Osteocyte (in vitro differentiated cells): Measurements from ENCODE around the gene AP2A2. TPM values are rescaled to one million over a fixed set of nuclear protein-coding genes. Genes with fewer than 3 reads are reported as not detected.

Experiments used
- DNase-seq: peaks from one replicate; pipeline ENCODE4 v3.0.0; 2021; ENCODE audit warnings: mixed read lengths; ENCODE audit not compliant: unreplicated experiment; ENCODE audit errors: extremely low spot score
- H3K27ac Mint-ChIP-seq: one replicate; pipeline ENCODE4 v1.8.0; 2021; ENCODE audit warnings: mild to moderate bottlenecking, mixed read lengths; ENCODE audit not compliant: unreplicated experiment
- H3K27me3 Mint-ChIP-seq: one replicate; pipeline ENCODE4 v1.8.0; 2021; ENCODE audit warnings: mixed read lengths; ENCODE audit not compliant: unreplicated experiment
- H3K36me3 Mint-ChIP-seq: one replicate; pipeline ENCODE4 v1.8.0; 2021; ENCODE audit warnings: mixed read lengths; ENCODE audit not compliant: unreplicated experiment
- H3K4me1 Mint-ChIP-seq: one replicate; pipeline ENCODE4 v1.8.0; 2021; ENCODE audit warnings: mixed read lengths; ENCODE audit not compliant: unreplicated experiment
- H3K4me3 Mint-ChIP-seq: one replicate; pipeline ENCODE4 v1.8.0; 2021; ENCODE audit warnings: mild to moderate bottlenecking, moderate library complexity, mixed read lengths; ENCODE audit not compliant: unreplicated experiment
- H3K9me3 Mint-ChIP-seq: one replicate; pipeline ENCODE4 v1.8.0; 2021; ENCODE audit warnings: mixed read lengths; ENCODE audit not compliant: unreplicated experiment
- total RNA-seq: library from RNA; stranded (reverse); gene quantifications from 2 replicates; pipeline ENCODE4 v1.2.1, GENCODE V29; 2021
- TF ChIP-seq, protein P1 (sequence below): fragments of 200-600 bp; sonication (generic); IDR thresholded peaks from 2 replicates; pipeline ENCODE4 v1.5.0; 2021; ENCODE audit warnings: antibody characterized with exemption, mild to moderate bottlenecking, moderate library complexity

The AP2A2 gene
- total RNA-seq, 1 donor from 2014 or later = 102 TPM

DNA sequence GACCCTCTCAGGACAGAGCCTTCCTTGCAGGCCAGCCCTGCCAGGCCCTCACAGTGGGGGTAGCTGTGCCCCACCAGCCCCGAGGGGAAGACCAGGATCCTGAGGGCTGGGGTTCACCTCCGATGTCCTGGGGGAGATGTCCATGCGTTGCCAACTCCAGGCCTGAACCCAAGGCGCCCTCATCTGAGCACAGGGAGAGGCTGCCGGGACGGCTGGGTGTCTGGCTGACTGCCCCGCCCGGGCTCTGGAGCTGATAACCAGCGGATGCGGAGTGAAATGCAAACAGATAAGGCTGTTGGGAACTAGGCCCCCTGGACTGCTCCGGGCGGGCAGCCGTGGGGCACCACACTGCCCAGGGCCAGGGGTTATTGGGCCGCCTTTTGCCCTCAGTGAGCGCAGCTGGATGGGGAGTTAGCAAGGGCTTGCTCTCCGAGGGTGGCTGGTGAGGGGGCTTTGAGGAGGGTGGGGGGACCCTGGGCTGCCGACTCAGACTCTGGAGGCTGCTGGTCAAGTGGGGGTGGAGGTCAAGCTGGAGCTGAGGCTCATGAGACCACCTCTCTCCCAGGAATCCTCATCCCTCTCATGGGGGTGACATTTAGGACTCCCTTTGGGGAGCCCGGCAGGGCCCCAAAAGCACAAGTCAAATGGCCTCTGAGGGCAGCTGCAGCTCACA, 116.4 kb downstream of the AP2A2 start:
- Mint-ChIP-seq H3K36me3 (no peaks in the 10 kb centered on the region), H3K27ac (no peak overlapping the region), H3K4me3 (no peak overlapping the region), H3K27me3 (peaks cover 19% of the 10 kb centered on the region), H3K4me1 (no peaks in the 10 kb centered on the region), H3K9me3 (peaks cover 5% of the 10 kb centered on the region)
- no peak for DNase-seq
- TF ChIP-seq, protein P1, sequence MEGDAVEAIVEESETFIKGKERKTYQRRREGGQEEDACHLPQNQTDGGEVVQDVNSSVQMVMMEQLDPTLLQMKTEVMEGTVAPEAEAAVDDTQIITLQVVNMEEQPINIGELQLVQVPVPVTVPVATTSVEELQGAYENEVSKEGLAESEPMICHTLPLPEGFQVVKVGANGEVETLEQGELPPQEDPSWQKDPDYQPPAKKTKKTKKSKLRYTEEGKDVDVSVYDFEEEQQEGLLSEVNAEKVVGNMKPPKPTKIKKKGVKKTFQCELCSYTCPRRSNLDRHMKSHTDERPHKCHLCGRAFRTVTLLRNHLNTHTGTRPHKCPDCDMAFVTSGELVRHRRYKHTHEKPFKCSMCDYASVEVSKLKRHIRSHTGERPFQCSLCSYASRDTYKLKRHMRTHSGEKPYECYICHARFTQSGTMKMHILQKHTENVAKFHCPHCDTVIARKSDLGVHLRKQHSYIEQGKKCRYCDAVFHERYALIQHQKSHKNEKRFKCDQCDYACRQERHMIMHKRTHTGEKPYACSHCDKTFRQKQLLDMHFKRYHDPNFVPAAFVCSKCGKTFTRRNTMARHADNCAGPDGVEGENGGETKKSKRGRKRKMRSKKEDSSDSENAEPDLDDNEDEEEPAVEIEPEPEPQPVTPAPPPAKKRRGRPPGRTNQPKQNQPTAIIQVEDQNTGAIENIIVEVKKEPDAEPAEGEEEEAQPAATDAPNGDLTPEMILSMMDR = no peak

DNA sequence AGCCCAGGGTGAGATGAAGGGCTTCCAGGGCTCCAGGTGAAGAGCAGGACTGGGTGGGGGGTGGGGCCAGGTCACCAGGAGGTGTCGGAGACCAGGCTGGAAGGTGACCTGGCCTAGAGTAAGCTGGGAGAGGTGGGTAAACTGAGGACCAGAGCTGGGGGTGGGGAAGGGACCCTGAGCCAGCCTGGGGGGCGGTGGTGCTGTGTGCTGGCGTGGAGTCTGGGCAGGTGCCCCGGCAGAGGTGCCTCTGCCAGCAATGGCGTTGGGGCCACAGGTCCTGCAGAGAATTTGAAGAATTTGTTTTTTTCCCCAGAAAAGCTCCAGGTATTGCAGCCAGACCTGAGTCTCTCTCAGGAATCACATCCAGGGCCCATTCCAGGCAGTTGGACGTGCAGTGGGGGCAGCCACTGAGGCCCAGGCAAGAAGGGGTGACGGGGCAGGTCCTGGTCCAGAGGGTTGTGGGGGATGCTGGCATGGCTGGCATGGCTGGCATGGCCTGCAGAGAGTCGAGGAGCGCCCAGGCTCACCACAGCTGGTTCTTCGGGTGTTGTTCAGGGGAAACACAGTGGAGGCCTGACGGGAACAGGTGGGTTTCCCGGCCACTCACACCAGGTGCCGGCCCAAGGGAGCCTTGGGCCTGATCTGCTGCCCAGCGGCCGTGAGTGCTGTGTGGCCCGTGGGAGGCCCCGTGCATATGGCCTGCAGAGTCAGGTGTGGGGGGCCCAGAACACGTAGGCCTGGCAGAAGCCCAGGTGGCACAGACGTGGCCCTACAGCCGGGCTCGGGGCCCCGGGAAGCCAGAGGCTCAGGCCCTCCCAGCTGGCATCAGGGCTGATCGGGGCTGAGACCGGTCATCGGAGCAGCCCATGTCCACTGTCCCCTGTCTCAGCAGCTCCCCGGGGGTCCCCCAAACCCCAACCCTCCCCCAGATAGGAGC, 117.2 kb downstream of the AP2A2 start:
- H3K36me3 Mint-ChIP-seq = no peaks in the 10 kb centered on the region
- no peaks in the 10 kb centered on the region for H3K4me1 Mint-ChIP-seq
- no peak overlapping the region for H3K27ac Mint-ChIP-seq
- no peak for DNase-seq
- TF ChIP-seq, protein P1 = no peak
- peaks cover 5% of the 10 kb centered on the region for H3K9me3 Mint-ChIP-seq
- H3K4me3 Mint-ChIP-seq = no peak overlapping the region
- peaks cover 27% of the 10 kb centered on the region for H3K27me3 Mint-ChIP-seq

DNA sequence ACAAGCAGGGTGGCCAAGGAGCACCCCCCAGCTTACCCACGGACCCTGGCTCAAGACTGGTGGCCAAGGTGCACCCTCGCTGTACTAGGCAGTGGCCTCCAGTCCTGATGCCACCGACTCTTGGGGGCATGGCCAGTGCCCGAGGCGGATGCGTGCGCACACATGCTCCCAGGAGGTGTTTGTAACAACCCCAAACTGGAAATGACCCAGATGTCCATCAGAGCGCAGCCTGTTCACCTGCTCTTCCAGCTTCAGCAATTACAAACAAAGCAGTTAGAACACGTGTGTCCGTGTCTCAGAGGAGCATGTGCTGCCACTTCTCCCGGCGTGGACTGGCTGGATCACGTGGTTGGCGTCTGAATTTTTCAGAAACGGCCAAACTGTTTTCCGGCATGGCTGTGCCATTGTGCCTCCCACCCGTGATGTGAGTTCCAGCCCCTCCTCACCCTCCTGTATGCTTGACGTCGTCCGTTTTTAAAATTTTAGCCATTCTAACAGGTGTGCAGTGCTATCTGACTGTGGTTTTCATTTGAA, 118.0 kb downstream of the AP2A2 start:
- Mint-ChIP-seq H3K27me3 (peaks cover 32% of the 10 kb centered on the region), H3K9me3 (peaks cover 5% of the 10 kb centered on the region), H3K4me1 (no peaks in the 10 kb centered on the region), H3K27ac (no peak overlapping the region), H3K36me3 (no peaks in the 10 kb centered on the region), H3K4me3 (no peak overlapping the region)
- TF ChIP-seq, protein P1 = no peak
- no peak for DNase-seq

DNA sequence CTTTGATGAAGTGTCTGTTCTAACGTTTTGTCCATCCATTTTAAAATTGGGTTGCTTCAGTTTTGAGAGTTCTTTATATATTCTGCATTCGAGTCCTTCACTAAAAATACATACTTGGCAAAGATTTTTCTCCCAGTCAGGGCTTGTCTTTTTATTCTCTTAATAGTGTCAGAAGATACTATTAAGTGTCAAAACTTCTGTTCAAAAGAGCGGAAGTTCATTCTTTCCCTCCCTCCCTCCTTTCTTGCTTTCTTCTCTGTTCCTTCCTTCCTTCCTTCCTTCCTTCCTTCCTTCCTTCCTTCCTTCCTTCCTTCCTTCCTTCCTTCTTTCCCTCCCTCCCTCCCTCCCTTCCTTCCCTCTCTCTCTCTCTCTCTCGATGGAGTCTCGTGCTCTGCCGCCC, 118.5 kb downstream of the AP2A2 start:
- peaks cover 5% of the 10 kb centered on the region for H3K9me3 Mint-ChIP-seq
- no peak overlapping the region for H3K27ac Mint-ChIP-seq
- H3K36me3 Mint-ChIP-seq = no peaks in the 10 kb centered on the region
- H3K4me1 Mint-ChIP-seq = no peaks in the 10 kb centered on the region
- peaks cover 34% of the 10 kb centered on the region for H3K27me3 Mint-ChIP-seq
- TF ChIP-seq, protein P1 = no peak
- no peak for DNase-seq
- no peak overlapping the region for H3K4me3 Mint-ChIP-seq

DNA sequence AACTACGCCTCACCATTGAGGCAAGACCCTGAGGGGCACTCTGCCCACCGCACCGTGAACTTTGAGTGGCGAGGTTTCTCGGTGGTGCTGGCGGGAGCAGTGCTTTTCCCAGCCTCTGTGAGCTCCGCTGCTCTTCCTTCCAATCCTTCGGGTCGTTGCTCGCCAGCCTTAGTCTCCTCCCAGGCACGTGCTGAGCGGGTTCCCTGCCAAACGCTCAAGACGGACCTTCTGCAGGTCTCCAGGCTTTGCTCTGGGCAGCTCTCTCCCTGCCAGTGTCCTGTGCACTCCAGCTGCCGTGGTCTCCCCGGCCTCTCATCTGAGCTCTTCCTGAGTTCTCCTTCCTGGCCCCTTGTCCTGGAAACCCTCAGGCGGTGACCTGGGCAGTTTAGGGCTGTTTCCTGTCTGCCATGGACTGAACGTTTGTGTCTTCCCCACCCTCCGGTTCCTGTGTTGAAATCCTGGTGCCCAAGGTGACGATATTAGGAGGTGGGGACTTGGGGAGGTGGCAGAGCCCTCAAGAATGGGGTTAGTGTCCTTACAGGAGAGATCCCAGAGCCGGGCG, 122.0 kb downstream of the AP2A2 start:
- Mint-ChIP-seq H3K27me3 (peaks cover 34% of the 10 kb centered on the region), H3K4me1 (peaks cover 2% of the 10 kb centered on the region), H3K36me3 (no peaks in the 10 kb centered on the region), H3K9me3 (peaks cover 5% of the 10 kb centered on the region), H3K27ac (no peak overlapping the region), H3K4me3 (no peak overlapping the region)
- TF ChIP-seq, protein P1 = no peak
- no peak for DNase-seq
